Measurements from ENCODE around the gene CLDN12.

DNA sequence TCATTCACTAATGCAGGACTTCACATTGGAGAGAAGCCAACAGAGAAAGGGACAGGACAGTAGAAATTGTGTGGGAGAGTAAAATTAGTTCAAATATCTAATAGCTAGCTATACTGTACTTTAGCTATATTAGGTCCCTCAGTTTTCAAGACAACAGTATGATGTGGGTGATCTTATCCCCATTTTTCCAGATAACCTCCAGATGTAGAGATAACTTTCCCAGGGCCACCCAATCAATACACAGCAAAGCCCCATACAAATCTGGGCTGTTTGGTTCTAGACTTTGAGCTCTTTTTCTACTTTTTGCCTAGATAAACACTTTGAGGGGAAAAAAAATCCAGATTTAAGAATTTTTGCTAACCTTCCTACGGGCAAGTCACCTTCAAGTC, 482 bp upstream of the CLDN12 start:
- TF ChIP-seq ZSCAN30 (tag by site-specific recombination; IDR thresholded peaks at IDR 0.05), result no peak
- no peak for TF ChIP-seq ZNF473 (tag by site-specific recombination; IDR thresholded peaks at IDR 0.05)
- no peak for TF ChIP-seq WT1 (tag by site-specific recombination; IDR thresholded peaks at IDR 0.05)
- TF ChIP-seq, protein P1, sequence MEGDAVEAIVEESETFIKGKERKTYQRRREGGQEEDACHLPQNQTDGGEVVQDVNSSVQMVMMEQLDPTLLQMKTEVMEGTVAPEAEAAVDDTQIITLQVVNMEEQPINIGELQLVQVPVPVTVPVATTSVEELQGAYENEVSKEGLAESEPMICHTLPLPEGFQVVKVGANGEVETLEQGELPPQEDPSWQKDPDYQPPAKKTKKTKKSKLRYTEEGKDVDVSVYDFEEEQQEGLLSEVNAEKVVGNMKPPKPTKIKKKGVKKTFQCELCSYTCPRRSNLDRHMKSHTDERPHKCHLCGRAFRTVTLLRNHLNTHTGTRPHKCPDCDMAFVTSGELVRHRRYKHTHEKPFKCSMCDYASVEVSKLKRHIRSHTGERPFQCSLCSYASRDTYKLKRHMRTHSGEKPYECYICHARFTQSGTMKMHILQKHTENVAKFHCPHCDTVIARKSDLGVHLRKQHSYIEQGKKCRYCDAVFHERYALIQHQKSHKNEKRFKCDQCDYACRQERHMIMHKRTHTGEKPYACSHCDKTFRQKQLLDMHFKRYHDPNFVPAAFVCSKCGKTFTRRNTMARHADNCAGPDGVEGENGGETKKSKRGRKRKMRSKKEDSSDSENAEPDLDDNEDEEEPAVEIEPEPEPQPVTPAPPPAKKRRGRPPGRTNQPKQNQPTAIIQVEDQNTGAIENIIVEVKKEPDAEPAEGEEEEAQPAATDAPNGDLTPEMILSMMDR (tag by site-specific recombination; IDR thresholded peaks at IDR 0.05), result no peak

All from HEK293 (cell line).